ENCODE measurements around the gene ULK4.

DNA sequence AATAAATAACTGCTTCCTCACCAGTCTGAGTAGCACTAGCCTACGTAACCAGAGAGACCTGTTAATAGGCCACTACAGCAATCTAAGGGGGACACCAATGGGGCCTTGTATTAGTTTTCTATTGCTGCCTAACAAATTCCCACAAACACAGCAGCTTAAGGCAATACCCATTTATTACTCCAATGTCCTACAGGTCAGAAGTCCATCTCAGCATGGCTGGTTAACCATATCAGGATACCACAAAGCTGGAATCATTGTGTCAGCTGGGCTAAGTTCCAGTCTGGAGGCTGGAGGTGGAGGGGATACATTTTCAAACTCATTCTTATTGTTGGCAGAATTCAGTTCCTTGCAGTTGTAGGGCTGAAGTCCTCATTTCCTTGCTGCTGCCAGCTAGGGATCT, 331.9 kb downstream of the ULK4 start:
- TF ChIP-seq, protein P1, sequence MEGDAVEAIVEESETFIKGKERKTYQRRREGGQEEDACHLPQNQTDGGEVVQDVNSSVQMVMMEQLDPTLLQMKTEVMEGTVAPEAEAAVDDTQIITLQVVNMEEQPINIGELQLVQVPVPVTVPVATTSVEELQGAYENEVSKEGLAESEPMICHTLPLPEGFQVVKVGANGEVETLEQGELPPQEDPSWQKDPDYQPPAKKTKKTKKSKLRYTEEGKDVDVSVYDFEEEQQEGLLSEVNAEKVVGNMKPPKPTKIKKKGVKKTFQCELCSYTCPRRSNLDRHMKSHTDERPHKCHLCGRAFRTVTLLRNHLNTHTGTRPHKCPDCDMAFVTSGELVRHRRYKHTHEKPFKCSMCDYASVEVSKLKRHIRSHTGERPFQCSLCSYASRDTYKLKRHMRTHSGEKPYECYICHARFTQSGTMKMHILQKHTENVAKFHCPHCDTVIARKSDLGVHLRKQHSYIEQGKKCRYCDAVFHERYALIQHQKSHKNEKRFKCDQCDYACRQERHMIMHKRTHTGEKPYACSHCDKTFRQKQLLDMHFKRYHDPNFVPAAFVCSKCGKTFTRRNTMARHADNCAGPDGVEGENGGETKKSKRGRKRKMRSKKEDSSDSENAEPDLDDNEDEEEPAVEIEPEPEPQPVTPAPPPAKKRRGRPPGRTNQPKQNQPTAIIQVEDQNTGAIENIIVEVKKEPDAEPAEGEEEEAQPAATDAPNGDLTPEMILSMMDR (IDR thresholded peaks at IDR 0.05; ENCODE audit: borderline replicate concordance, extremely low read depth, low read length, poor library complexity, severe bottlenecking), result no peak
- no peak for TF ChIP-seq EZH2 (IDR thresholded peaks at IDR 0.05; ENCODE audit: borderline replicate concordance, low read depth, low read length, severe bottlenecking)

Data from DND-41 (cell line).